SU-DHL-6 (cell line): ENCODE data around the gene TJP2.

ENCODE experiments used
- H2AFZ ChIP-seq: fragments of 200-600 bp; sonication (generic); 2 replicates; pipeline ENCODE4 v1.6.1; 2014; ENCODE audit warnings: low read depth, mild to moderate bottlenecking, moderate library complexity, mixed read lengths, antibody characterized with exemption, low read length; ENCODE audit not compliant: severe bottlenecking
- H3F3A ChIP-seq: fragments of 200-600 bp; shearing (Covaris generic); 2 replicates; pipeline ENCODE4 v1.6.0; 2016; ENCODE audit warnings: antibody characterized with exemption, mild to moderate bottlenecking; ENCODE audit not compliant: insufficient read depth
- H3K27ac ChIP-seq: fragments of 200-600 bp; sonication (generic); 2 replicates; pipeline ENCODE4 v1.5.1; 2016; ENCODE audit warnings: low read depth, mild to moderate bottlenecking, low read length, moderate library complexity, mixed read lengths
- H3K27me3 ChIP-seq: fragments of 200-600 bp; sonication (generic), shearing (Covaris generic); 2 replicates; pipeline ENCODE4 v1.6.0; 2014; ENCODE audit warnings: mild to moderate bottlenecking, low read length
- H3K36me3 ChIP-seq: fragments of 200-600 bp; sonication (generic); 2 replicates; pipeline ENCODE4 v1.6.1; 2014; ENCODE audit warnings: mild to moderate bottlenecking, low read length, mixed read lengths
- H3K4me2 ChIP-seq: fragments of 300-600, 200-600 bp; shearing (Covaris generic), sonication (generic); 2 replicates; pipeline ENCODE4 v1.6.0; 2014; ENCODE audit warnings: low read length, low read depth, mild to moderate bottlenecking; ENCODE audit not compliant: poor library complexity, severe bottlenecking
- H3K4me3 ChIP-seq: fragments of 200-600 bp; sonication (generic); 2 replicates; pipeline ENCODE4 v1.5.1; 2014; ENCODE audit warnings: antibody characterized with exemption, low read length, mild to moderate bottlenecking, mixed read lengths; ENCODE audit not compliant: insufficient read depth, poor library complexity, severe bottlenecking
- H3K79me2 ChIP-seq: fragments of 200-600 bp; sonication (generic); 2 replicates; pipeline ENCODE4 v1.6.1; 2014; ENCODE audit warnings: mild to moderate bottlenecking, low read length, moderate library complexity; ENCODE audit not compliant: insufficient read depth
- H3K9ac ChIP-seq: fragments of 200-600 bp; sonication (generic); 2 replicates; pipeline ENCODE4 v1.7.0; 2014; ENCODE audit warnings: mild to moderate bottlenecking, low read length
- H3K9me2 ChIP-seq: fragments of 200-600 bp; sonication (generic); replicated peaks from 2 replicates; pipeline ENCODE4 v1.6.1; 2014; ENCODE audit warnings: low read length; ENCODE audit not compliant: insufficient read depth
- H3K9me3 ChIP-seq: fragments of 200-600 bp; sonication (generic); 2 replicates; pipeline ENCODE4 v1.6.1; 2014; ENCODE audit warnings: low read length, mixed read lengths; ENCODE audit not compliant: insufficient read depth
- H4K20me1 ChIP-seq: fragments of 200-600 bp; sonication (generic); 2 replicates; pipeline ENCODE4 v1.6.1; 2014; ENCODE audit warnings: low read depth, mild to moderate bottlenecking, antibody characterized with exemption, low read length, moderate library complexity, mixed read lengths
- CTCF ChIP-seq: fragments of 200-600 bp; sonication (generic); IDR thresholded peaks from one replicate; pipeline ENCODE4 v1.5.1; 2017; ENCODE audit warnings: antibody characterized with exemption, mild to moderate bottlenecking, low read length, moderate library complexity; ENCODE audit not compliant: insufficient read depth, poor library complexity, severe bottlenecking
- EZH2phosphoT487 ChIP-seq: fragments of 200-600 bp; sonication (generic), shearing (Covaris generic); conservative IDR thresholded peaks from 2 replicates; pipeline ENCODE4 v1.6.1; 2018; ENCODE audit warnings: mild to moderate bottlenecking, antibody characterized with exemption, low read length, moderate library complexity, mixed read lengths

TJP2 gene

GRCh38 chr9:69229367-69229766 lies 55.3 kb downstream of the TJP2 start:
- Histone ChIP-seq H3K36me3 (no peaks in the 10 kb centered on the region), H3K9me2 (no peaks in the 10 kb centered on the region), H3K4me3 (no peak overlapping the region), H3K79me2 (no peaks in the 10 kb centered on the region), H3K9me3 (no peaks in the 10 kb centered on the region), H3K9ac (no peak overlapping the region), H3F3A (no peaks in the 10 kb centered on the region), H2AFZ (no peak overlapping the region), H3K27ac (no peak overlapping the region), H3K4me2 (no peak overlapping the region), H3K27me3 (no peaks in the 10 kb centered on the region), H4K20me1 (no peaks in the 10 kb centered on the region)
- TF ChIP-seq EZH2phosphoT487 (no peak), CTCF (no peak)

GRCh38 chr9:69232135-69232534 lies 58.1 kb downstream of the TJP2 start:
- H3K9ac ChIP-seq, result no peak overlapping the region
- H3K4me3 ChIP-seq, result no peak overlapping the region
- no peaks in the 10 kb centered on the region for H3K9me2 ChIP-seq
- no peak overlapping the region for H3K4me2 ChIP-seq
- H3K36me3 ChIP-seq, result no peaks in the 10 kb centered on the region
- no peaks in the 10 kb centered on the region for H3K79me2 ChIP-seq
- TF ChIP-seq CTCF (no peak), EZH2phosphoT487 (no peak)
- H4K20me1 ChIP-seq, result no peaks in the 10 kb centered on the region
- no peaks in the 10 kb centered on the region for H3F3A ChIP-seq
- no peak overlapping the region for H2AFZ ChIP-seq
- no peak overlapping the region for H3K27ac ChIP-seq
- H3K27me3 ChIP-seq, result no peaks in the 10 kb centered on the region
- no peaks in the 10 kb centered on the region for H3K9me3 ChIP-seq

GRCh38 chr9:69234683-69235082 lies 60.6 kb downstream of the TJP2 start:
- no peaks in the 10 kb centered on the region for H3K9me2 ChIP-seq
- no peaks in the 10 kb centered on the region for H4K20me1 ChIP-seq
- no peaks in the 10 kb centered on the region for H3K79me2 ChIP-seq
- H3K36me3 ChIP-seq, result no peaks in the 10 kb centered on the region
- TF ChIP-seq EZH2phosphoT487 (no peak), CTCF (no peak)
- no peak overlapping the region for H3K9ac ChIP-seq
- no peak overlapping the region for H2AFZ ChIP-seq
- H3K9me3 ChIP-seq, result no peaks in the 10 kb centered on the region
- H3K27ac ChIP-seq, result no peak overlapping the region
- no peaks in the 10 kb centered on the region for H3F3A ChIP-seq
- H3K4me3 ChIP-seq, result no peak overlapping the region
- no peak overlapping the region for H3K4me2 ChIP-seq
- no peaks in the 10 kb centered on the region for H3K27me3 ChIP-seq
